ENCODE data around the gene TMEM179B. TPM values are rescaled to one million over a fixed set of nuclear protein-coding genes. Genes with fewer than 3 reads are reported as not detected.
"Not testable (repeated sequence)": the region's sequence is repeated elsewhere in the genome, so short reads cannot be mapped to it uniquely, and the experiment has no call there.

Gene TMEM179B
- polyA plus RNA-seq, 1 donor: 69.5 TPM

GRCh38 chr11:62757846-62758788, 29.1 kb upstream of the TMEM179B start:
- Histone ChIP-seq H3K36me3 (ENCODE audit: control insufficient read depth, insufficient read depth, low read length) (peaks cover 3% of the 10 kb centered on the region), H3K9me3 (ENCODE audit: control insufficient read depth, low read depth, low read length) (no peaks in the 10 kb centered on the region), H3K4me3 (ENCODE audit: low read length) (no peak overlapping the region), H3K4me1 (ENCODE audit: control insufficient read depth, insufficient read depth, low read length) (peaks cover 21% of the 10 kb centered on the region), H3K27me3 (ENCODE audit: control insufficient read depth, insufficient read depth, low read length) (no peaks in the 10 kb centered on the region), H3K27ac (ENCODE audit: low read length) (no peak overlapping the region)
- DNase-seq: no peak
- WGBS (ENCODE audit: insufficient coverage, low lambda C conversion rate): no CpG with 5 or more reads among the region's 9 CpGs

- H3K27me3 ChIP-seq (ENCODE audit: control insufficient read depth, insufficient read depth, low read length); H3K36me3 ChIP-seq (ENCODE audit: control insufficient read depth, insufficient read depth, low read length); H3K27ac ChIP-seq (ENCODE audit: low read length); H3K9me3 ChIP-seq (ENCODE audit: control insufficient read depth, low read depth, low read length); DNase-seq: not testable (repeated sequence)
- Histone ChIP-seq H3K4me3 (ENCODE audit: low read length) (peak overlapping the region; percentile 91), H3K4me1 (ENCODE audit: control insufficient read depth, insufficient read depth, low read length) (peaks cover 13% of the 10 kb centered on the region)
- WGBS (ENCODE audit: insufficient coverage, low lambda C conversion rate): no CpG with 5 or more reads among the region's 9 CpGs
These were observed 26.4 kb upstream of the TMEM179B start for GRCh38 chr11:62760867-62761227.

GRCh38 chr11:62770778-62771143, 16.4 kb upstream of the TMEM179B start:
- no peak for DNase-seq
- H3K9me3 ChIP-seq (ENCODE audit: control insufficient read depth, low read depth, low read length): no peaks in the 10 kb centered on the region
- 0% methylated on average over 5 of the region's 18 CpGs for WGBS (ENCODE audit: insufficient coverage, low lambda C conversion rate)
- no peaks in the 10 kb centered on the region for H3K27me3 ChIP-seq (ENCODE audit: control insufficient read depth, insufficient read depth, low read length)
- peak overlapping the region; percentile 73 for H3K4me3 ChIP-seq (ENCODE audit: low read length)
- H3K4me1 ChIP-seq (ENCODE audit: control insufficient read depth, insufficient read depth, low read length): peaks cover 10% of the 10 kb centered on the region
- peaks cover 31% of the 10 kb centered on the region for H3K36me3 ChIP-seq (ENCODE audit: control insufficient read depth, insufficient read depth, low read length)
- H3K27ac ChIP-seq (ENCODE audit: low read length): peak overlapping the region; percentile 93

GRCh38 chr11:62771144-62772021, 15.8 kb upstream of the TMEM179B start, which contains the start of gene TAF6L:
Gene TAF6L (plus strand): TSS chr11:62771396. CDS start chr11:62775784, 4,388 bp downstream.
- Histone ChIP-seq H3K4me1 (ENCODE audit: control insufficient read depth, insufficient read depth, low read length) (peaks cover 10% of the 10 kb centered on the region), H3K9me3 (ENCODE audit: control insufficient read depth, low read depth, low read length) (no peaks in the 10 kb centered on the region), H3K27ac (ENCODE audit: low read length) (peak within 1 kb of the TSS; percentile 93), H3K36me3 (ENCODE audit: control insufficient read depth, insufficient read depth, low read length) (peaks cover 30% of the 10 kb centered on the region), H3K27me3 (ENCODE audit: control insufficient read depth, insufficient read depth, low read length) (no peaks in the 10 kb centered on the region), H3K4me3 (ENCODE audit: low read length) (peak within 1 kb of the TSS; percentile 73)
- 40% methylated on average over 2 of the region's 60 CpGs for WGBS (ENCODE audit: insufficient coverage, low lambda C conversion rate)
- DNase-seq: peak; percentile 94 to 98

- Histone ChIP-seq H3K4me3 (ENCODE audit: low read length) (no peak overlapping the region), H3K27ac (ENCODE audit: low read length) (no peak overlapping the region), H3K27me3 (ENCODE audit: control insufficient read depth, insufficient read depth, low read length) (no peaks in the 10 kb centered on the region), H3K4me1 (ENCODE audit: control insufficient read depth, insufficient read depth, low read length) (peaks cover 10% of the 10 kb centered on the region), H3K36me3 (ENCODE audit: control insufficient read depth, insufficient read depth, low read length) (peaks cover 40% of the 10 kb centered on the region), H3K9me3 (ENCODE audit: control insufficient read depth, low read depth, low read length) (no peaks in the 10 kb centered on the region)
- WGBS (ENCODE audit: insufficient coverage, low lambda C conversion rate): no CpG with 5 or more reads among the region's 6 CpGs
- no peak for DNase-seq
These were observed 12.8 kb upstream of the TMEM179B start for GRCh38 chr11:62774407-62774806.

GRCh38 chr11:62775646-62776045, 11.6 kb upstream of the TMEM179B start:
- WGBS (ENCODE audit: insufficient coverage, low lambda C conversion rate): no CpG with 5 or more reads among the region's 17 CpGs

GRCh38 chr11:62777389-62777788, 9.8 kb upstream of the TMEM179B start:
- no peaks in the 10 kb centered on the region for H3K27me3 ChIP-seq (ENCODE audit: control insufficient read depth, insufficient read depth, low read length)
- no peak overlapping the region for H3K4me3 ChIP-seq (ENCODE audit: low read length)
- H3K9me3 ChIP-seq (ENCODE audit: control insufficient read depth, low read depth, low read length): no peaks in the 10 kb centered on the region
- peaks cover 53% of the 10 kb centered on the region for H3K36me3 ChIP-seq (ENCODE audit: control insufficient read depth, insufficient read depth, low read length)
- H3K27ac ChIP-seq (ENCODE audit: low read length): no peak overlapping the region
- WGBS (ENCODE audit: insufficient coverage, low lambda C conversion rate): 100% methylated on average over 1 of the region's 2 CpGs
- no peak for DNase-seq
- no peaks in the 10 kb centered on the region for H3K4me1 ChIP-seq (ENCODE audit: control insufficient read depth, insufficient read depth, low read length)

More at GRCh38 chr11:62775646-62776045, 11.6 kb upstream of the TMEM179B start:
- no peak for DNase-seq
- Histone ChIP-seq H3K27ac (ENCODE audit: low read length) (no peak overlapping the region), H3K4me1 (ENCODE audit: control insufficient read depth, insufficient read depth, low read length) (peaks cover 8% of the 10 kb centered on the region), H3K36me3 (ENCODE audit: control insufficient read depth, insufficient read depth, low read length) (peaks cover 46% of the 10 kb centered on the region), H3K4me3 (ENCODE audit: low read length) (no peak overlapping the region), H3K27me3 (ENCODE audit: control insufficient read depth, insufficient read depth, low read length) (no peaks in the 10 kb centered on the region), H3K9me3 (ENCODE audit: control insufficient read depth, low read depth, low read length) (no peaks in the 10 kb centered on the region)

- Histone ChIP-seq H3K27ac (ENCODE audit: low read length) (no peak overlapping the region), H3K36me3 (ENCODE audit: control insufficient read depth, insufficient read depth, low read length) (peaks cover 59% of the 10 kb centered on the region), H3K27me3 (ENCODE audit: control insufficient read depth, insufficient read depth, low read length) (no peaks in the 10 kb centered on the region), H3K4me1 (ENCODE audit: control insufficient read depth, insufficient read depth, low read length) (no peaks in the 10 kb centered on the region), H3K4me3 (ENCODE audit: low read length) (no peak overlapping the region), H3K9me3 (ENCODE audit: control insufficient read depth, low read depth, low read length) (no peaks in the 10 kb centered on the region)
- no peak for DNase-seq
- 100% methylated on average over 1 of the region's 3 CpGs for WGBS (ENCODE audit: insufficient coverage, low lambda C conversion rate)
These were observed 8.8 kb upstream of the TMEM179B start for GRCh38 chr11:62778441-62778840.

- Histone ChIP-seq H3K9me3 (ENCODE audit: control insufficient read depth, low read depth, low read length) (no peaks in the 10 kb centered on the region), H3K36me3 (ENCODE audit: control insufficient read depth, insufficient read depth, low read length) (peaks cover 31% of the 10 kb centered on the region), H3K4me3 (ENCODE audit: low read length) (no peak overlapping the region), H3K27ac (ENCODE audit: low read length) (no peak overlapping the region), H3K4me1 (ENCODE audit: control insufficient read depth, insufficient read depth, low read length) (peaks cover 9% of the 10 kb centered on the region), H3K27me3 (ENCODE audit: control insufficient read depth, insufficient read depth, low read length) (no peaks in the 10 kb centered on the region)
- DNase-seq: no peak
- 90% methylated on average over 2 of the region's 7 CpGs for WGBS (ENCODE audit: insufficient coverage, low lambda C conversion rate)
These were observed 4.4 kb upstream of the TMEM179B start for GRCh38 chr11:62782753-62783152.

GRCh38 chr11:62786318-62787004, 741 bp upstream of the TMEM179B start:
- peaks cover 33% of the 10 kb centered on the region for H3K36me3 ChIP-seq (ENCODE audit: control insufficient read depth, insufficient read depth, low read length)

More at GRCh38 chr11:62786318-62787004, 741 bp upstream of the TMEM179B start:
- Histone ChIP-seq H3K9me3 (ENCODE audit: control insufficient read depth, low read depth, low read length) (no peaks in the 10 kb centered on the region), H3K4me1 (ENCODE audit: control insufficient read depth, insufficient read depth, low read length) (peaks cover 18% of the 10 kb centered on the region), H3K27ac (ENCODE audit: low read length) (peak overlapping the region; percentile 94), H3K4me3 (ENCODE audit: low read length) (peak overlapping the region; percentile 95), H3K27me3 (ENCODE audit: control insufficient read depth, insufficient read depth, low read length) (no peaks in the 10 kb centered on the region)
- WGBS (ENCODE audit: insufficient coverage, low lambda C conversion rate): no CpG with 5 or more reads among the region's 51 CpGs
- DNase-seq: peak; percentile 86 to 89
